GM12875 (cell line): Measurements from ENCODE around the gene CEP78.

Experiments
- H3K4me3 ChIP-seq: one replicate; pipeline ENCODE4 v1.5.1; 2011; ENCODE audit warnings: low read depth, low read length, control low read depth
- TF ChIP-seq, protein P1 (sequence below): IDR thresholded peaks from 2 replicates; pipeline ENCODE4 v1.5.1; 2011; ENCODE audit warnings: low read depth, mild to moderate bottlenecking, control low read depth, inconsistent platforms, low read length, moderate library complexity, borderline replicate concordance; ENCODE audit not compliant: insufficient read depth

The CEP78 gene

DNA sequence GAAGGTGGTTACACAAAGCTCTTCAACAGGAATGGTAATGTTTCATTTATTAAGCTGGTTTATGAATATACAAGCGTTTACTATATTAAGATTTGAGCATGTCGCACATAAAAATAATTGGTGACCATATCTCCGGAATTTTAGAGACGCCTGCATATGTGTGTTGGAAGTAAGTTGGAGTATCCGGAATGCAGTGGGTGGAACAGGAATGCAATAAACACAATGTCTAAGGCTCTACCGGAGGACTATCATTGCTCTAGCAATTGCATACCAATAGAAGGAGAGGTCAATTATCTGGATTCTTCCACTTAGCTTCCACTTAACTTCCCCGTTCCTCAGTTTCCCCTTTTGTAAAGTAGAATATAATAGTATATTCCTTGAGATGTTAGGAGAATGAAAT lies 1.1 kb upstream of the CEP78 start:
- no peak overlapping the region for H3K4me3 ChIP-seq
- TF ChIP-seq, protein P1, sequence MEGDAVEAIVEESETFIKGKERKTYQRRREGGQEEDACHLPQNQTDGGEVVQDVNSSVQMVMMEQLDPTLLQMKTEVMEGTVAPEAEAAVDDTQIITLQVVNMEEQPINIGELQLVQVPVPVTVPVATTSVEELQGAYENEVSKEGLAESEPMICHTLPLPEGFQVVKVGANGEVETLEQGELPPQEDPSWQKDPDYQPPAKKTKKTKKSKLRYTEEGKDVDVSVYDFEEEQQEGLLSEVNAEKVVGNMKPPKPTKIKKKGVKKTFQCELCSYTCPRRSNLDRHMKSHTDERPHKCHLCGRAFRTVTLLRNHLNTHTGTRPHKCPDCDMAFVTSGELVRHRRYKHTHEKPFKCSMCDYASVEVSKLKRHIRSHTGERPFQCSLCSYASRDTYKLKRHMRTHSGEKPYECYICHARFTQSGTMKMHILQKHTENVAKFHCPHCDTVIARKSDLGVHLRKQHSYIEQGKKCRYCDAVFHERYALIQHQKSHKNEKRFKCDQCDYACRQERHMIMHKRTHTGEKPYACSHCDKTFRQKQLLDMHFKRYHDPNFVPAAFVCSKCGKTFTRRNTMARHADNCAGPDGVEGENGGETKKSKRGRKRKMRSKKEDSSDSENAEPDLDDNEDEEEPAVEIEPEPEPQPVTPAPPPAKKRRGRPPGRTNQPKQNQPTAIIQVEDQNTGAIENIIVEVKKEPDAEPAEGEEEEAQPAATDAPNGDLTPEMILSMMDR: no peak

DNA sequence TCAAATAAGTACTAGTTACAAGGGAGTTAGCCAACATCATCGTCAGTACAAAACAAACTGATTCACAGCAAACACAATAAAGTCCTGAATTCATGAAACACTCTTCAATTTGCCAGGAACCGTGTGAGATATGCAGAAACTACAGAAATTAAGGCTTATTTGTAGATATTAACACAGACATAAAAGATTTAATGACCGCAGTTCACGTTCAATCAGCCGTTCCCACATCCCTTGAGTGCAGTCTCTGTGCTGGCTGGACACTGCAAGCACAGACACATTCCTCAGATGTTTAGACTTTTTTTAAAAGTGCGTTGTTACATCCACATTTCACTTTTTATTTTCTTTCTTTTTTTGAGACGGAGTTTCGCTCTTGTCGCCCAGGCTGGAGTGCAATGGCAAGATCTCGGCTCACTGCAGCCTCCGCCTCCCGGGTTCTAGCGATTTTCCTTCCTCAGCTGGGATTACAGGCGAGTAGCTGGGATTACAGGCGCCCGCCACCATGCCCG lies 566 bp upstream of the CEP78 start:
- H3K4me3 ChIP-seq: peak overlapping the region; percentile 81
- TF ChIP-seq, protein P1: no peak

DNA sequence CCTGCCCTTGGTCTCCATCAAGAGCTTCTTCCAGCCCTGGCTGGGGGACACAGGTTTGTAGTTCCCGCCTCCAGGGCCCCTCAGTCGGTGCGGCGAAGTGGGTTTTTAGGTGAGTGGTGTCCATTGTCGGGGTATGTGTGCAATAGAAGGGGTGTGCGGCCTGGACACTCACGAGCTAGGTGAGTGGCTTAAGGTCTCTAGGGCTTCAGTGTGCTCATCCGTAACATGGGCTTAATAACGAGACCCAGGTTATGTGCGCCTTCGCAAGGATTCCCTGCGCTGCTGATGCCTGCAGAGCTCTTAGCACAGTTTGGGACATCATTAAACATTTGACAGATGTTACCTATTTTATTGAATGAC lies 656 bp downstream of the CEP78 start:
- H3K4me3 ChIP-seq: peak overlapping the region; percentile 81
- TF ChIP-seq, protein P1: no peak

DNA sequence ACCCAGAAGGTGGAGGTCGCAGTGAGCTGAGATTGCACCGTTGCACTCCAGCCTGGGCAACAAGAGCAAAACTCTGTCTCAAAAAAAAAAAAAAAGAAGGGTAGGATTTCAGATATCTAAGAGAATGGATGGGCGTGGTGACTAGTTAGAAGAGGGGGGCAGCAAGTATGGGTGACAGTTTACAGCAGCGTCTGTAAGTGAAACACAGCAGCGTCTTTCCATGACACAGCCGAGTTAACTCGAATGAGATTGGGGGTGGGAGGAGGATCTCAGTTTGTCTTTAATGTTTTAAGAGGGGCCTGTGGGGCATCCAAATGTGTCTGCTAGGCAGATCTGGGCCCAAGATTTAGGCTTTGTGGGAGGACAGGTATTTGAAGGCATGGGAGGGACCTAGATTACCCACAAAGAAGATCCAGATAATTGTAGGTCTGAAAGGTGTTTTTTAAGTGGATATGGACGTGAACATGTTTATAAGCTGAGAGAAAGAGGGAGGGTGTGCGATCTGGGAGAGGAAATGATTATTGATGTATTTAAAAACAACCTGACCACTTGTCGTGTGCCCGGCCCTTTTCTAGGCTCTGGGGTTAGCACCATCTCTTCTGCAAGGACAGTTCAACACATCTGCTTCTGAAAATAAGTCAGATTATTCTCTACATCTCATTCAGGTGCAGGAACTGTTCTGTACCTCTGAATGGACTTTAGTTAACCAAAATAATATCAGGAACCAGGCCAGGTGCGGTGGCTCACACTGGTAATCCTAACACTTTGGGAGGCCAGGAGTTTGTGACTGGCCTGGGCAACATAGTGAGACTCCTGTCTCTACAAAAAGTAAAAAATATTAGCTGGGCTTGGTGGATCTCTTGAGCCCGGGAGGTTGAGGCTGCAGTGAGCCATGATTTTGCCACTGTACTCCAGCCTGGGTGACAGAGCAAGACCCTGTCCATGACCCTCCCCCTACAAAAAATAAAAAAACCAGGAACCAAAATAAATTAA lies 2.5 kb downstream of the CEP78 start:
- no peak overlapping the region for H3K4me3 ChIP-seq
- TF ChIP-seq, protein P1: no peak

DNA sequence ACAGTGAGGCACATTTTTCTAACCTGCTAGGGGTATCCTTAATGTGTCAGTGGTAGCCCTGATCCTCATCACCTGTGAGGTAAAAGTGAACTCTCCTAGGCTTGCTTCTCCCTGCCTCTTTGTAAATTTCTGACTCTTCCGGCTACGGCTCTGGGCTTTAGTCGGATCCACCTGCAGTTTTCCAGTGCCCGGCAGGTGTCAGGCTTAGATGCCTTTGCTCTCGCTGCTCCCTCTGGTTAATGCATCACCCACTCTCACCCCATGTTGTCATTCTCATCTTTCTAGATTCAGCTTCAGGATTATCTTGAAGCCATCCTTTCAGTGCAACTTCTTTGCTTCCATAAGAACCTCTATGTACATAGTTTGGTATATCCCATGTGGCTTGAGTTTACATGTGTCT lies 3.6 kb downstream of the CEP78 start:
- TF ChIP-seq, protein P1: no peak
- no peak overlapping the region for H3K4me3 ChIP-seq

DNA sequence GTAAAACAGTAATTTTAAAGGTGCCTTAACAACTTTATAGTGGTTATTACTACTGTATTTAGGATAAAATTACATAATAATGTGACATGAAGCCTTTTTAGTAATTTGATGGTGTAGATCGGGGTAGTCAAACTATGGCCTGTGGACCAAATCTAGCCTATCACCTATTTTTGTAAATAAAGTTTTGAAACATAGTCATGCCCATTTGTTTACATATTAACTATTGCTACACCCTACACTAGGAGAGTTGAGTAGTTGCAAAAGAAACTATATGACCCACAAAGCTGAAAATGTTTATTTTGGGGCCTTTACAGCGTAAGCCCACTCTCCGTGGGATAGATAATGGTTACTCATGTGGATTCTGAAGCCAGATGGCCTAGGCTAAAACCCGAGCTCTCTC lies 6.2 kb downstream of the CEP78 start:
- TF ChIP-seq, protein P1: no peak

DNA sequence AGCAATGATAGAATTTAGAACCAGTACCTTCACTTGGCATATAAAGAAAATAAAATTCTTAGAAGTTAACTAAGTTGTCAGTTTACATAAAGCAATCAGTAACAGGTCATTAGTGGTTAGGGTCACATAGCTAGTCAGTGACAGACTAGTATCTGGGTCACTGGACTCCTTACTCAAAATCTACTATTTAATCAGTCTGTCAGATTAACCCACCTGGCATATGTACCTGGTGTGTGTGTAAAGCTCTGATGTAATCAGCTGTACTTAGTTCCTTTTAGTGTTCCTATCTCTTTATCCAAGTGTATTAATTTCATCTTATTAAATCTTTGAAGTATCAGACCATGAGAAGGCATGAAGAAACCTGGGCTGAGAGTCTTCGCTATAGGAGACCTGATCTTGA lies 7.3 kb downstream of the CEP78 start:
- TF ChIP-seq, protein P1: no peak

More for the DNA sequence above, 6.2 kb downstream of the CEP78 start:
- H3K4me3 ChIP-seq: no peak overlapping the region

More for the DNA sequence above, 7.3 kb downstream of the CEP78 start:
- H3K4me3 ChIP-seq: no peak overlapping the region
